ENCODE data around the gene TOM1L2. TPM values are rescaled to one million over a fixed set of nuclear protein-coding genes. Genes with fewer than 3 reads are reported as not detected.

TOM1L2 gene
- total and polyA plus RNA-seq, 2 of the 4 experiments (the other 2 are of a cell fraction) = 34.4 to 51.7 TPM

GRCh38 chr17:17978481-17979424 is 6.6 kb upstream of the TOM1L2 start:
- ChIA-PET CTCF (interaction anchor here (0.6 kb wide), 1 partner anchor 122 kb away, joined by 4 read pairs; no protein-coding TSS in a partner anchor), POLR2A (ENCODE audit: unreplicated experiment) (no interaction called here)
- Histone ChIP-seq H3K56ac (ENCODE audit: extremely low read depth, insufficient read depth, low read length) (no peak overlapping the region), H4K20me1 (ENCODE audit: insufficient read depth, low read length) (no peaks in the 10 kb centered on the region), H4K8ac (ENCODE audit: low read depth in 2 of 2, low read length in 2 of 2) (no peak overlapping the region), H2AFZ (replicated peaks; ENCODE audit: low read length, poor library complexity) (peak overlapping the region; percentile 6), H3K4me3 (ENCODE audit: insufficient read depth, low read depth, low read length) (no peak overlapping the region), H3K9me1 (ENCODE audit: insufficient read depth, low read length) (no peaks in the 10 kb centered on the region), H3K4me2 (ENCODE audit: low read depth, low read length) (no peak overlapping the region), H3K4ac (ENCODE audit: low read depth, low read length) (no peak overlapping the region), H3K9ac (ENCODE audit: low read depth, low read length) (no peak overlapping the region), H2BK20ac (ENCODE audit: low read depth, low read length) (no peak overlapping the region), H2AK5ac (ENCODE audit: low read depth, low read length) (no peak overlapping the region; the same call in 1 of the 2 replicates), H3K4me1 (ENCODE audit: control insufficient read depth, insufficient read depth, low read length) (peaks cover 2% of the 10 kb centered on the region; the same call in 1 of the 2 replicates), H2AK9ac (replicated peaks; ENCODE audit: low read depth, low read length, poor library complexity) (peak overlapping the region; percentile 63), H3K9me3 (ENCODE audit: control insufficient read depth, insufficient read depth, low read length) (no peaks in the 10 kb centered on the region), H2BK5ac (ENCODE audit: low read depth, low read length, poor library complexity, severe bottlenecking) (no peak overlapping the region), H2BK120ac (ENCODE audit: low read depth, low read length) (no peak overlapping the region), H3K79me1 (ENCODE audit: low read depth in 1 of 2, low read length in 2 of 2) (no peaks in the 10 kb centered on the region), H4K5ac (ENCODE audit: low read depth, low read length) (no peak overlapping the region), H3K27me3 (ENCODE audit: control insufficient read depth, insufficient read depth, low read length) (no peaks in the 10 kb centered on the region; the same call in 1 of the 2 replicates), H3K23ac (ENCODE audit: low read depth, low read length) (no peak overlapping the region), H3K14ac (replicated peaks; ENCODE audit: low read depth, low read length) (no peak overlapping the region), H4K91ac (ENCODE audit: insufficient read depth, low read depth, low read length) (no peak overlapping the region), H3K27ac (ENCODE audit: insufficient read depth, low read length) (no peak overlapping the region), H3K36me3 (ENCODE audit: control insufficient read depth, insufficient read depth, low read length) (no peaks in the 10 kb centered on the region), H2BK15ac (ENCODE audit: low read depth, low read length) (no peak overlapping the region), H3K18ac (ENCODE audit: low read depth, low read length) (no peak overlapping the region)
- in situ Hi-C loops (cut with MboI; ENCODE audit: low sequenced_read_pairs) (no loop called here), dilution Hi-C loops (cut with HindIII; ENCODE audit: low sequenced_read_pairs, unreplicated experiment) (no loop called here), intact Hi-C loops (cut with micrococcal nuclease) (no loop called here)
- ATAC-seq (ENCODE audit: low read depth) = no peak
- BruUV-seq (replicated peaks) = no TSS peak
- WGBS, 2 experiments (ENCODE audit: extremely low coverage in 2 of 2, insufficient read length in 1 of 2) = 83 to 100% methylated on average over 1 to 8 of the region's 14 CpGs
- no peak for DNase-seq
- TF ChIP-seq MAFK (IDR thresholded peaks at IDR 0.05; ENCODE audit: low read depth, low read length) (no peak), ELK1 (IDR thresholded peaks at IDR 0.05; ENCODE audit: borderline replicate concordance, low read depth, low read length) (no peak), FOS (IDR thresholded peaks at IDR 0.05; ENCODE audit: low read depth, low read length) (no peak), MAZ (IDR thresholded peaks at IDR 0.05; ENCODE audit: borderline replicate concordance, low read depth, low read length) (no peak), SMC3 (IDR thresholded peaks at IDR 0.05; ENCODE audit: low read depth, low read length) (no peak), NFE2L2 (IDR thresholded peaks at IDR 0.05; ENCODE audit: low read depth, low read length) (no peak), MXI1 (IDR thresholded peaks at IDR 0.05; ENCODE audit: borderline replicate concordance, low read depth, low read length) (no peak), CTCF (conservative IDR thresholded peaks at IDR 0.05; ENCODE audit: low read depth, low read length) (no peak), POLR2A (IDR thresholded peaks at IDR 0.05; ENCODE audit: low read depth, low read length) (no peak), CEBPB (IDR thresholded peaks at IDR 0.05; ENCODE audit: low read depth, low read length) (no peak), USF2 (IDR thresholded peaks at IDR 0.05; ENCODE audit: low read depth, low read length) (no peak), RCOR1 (IDR thresholded peaks at IDR 0.05; ENCODE audit: insufficient replicate concordance, low read length) (no peak), BHLHE40 (IDR thresholded peaks at IDR 0.05; ENCODE audit: low read depth, low read length) (no peak), RAD21 (IDR thresholded peaks at IDR 0.05; ENCODE audit: low read length) (no peak)

All from IMR-90 (cell line).